Measurements from ENCODE around the gene SLC39A11. TPM values are rescaled to one million over a fixed set of nuclear protein-coding genes. Genes with fewer than 3 reads are reported as not detected.

Gene SLC39A11
- total RNA-seq, 1 experiment from 2014 or later, result 15.2 TPM

DNA sequence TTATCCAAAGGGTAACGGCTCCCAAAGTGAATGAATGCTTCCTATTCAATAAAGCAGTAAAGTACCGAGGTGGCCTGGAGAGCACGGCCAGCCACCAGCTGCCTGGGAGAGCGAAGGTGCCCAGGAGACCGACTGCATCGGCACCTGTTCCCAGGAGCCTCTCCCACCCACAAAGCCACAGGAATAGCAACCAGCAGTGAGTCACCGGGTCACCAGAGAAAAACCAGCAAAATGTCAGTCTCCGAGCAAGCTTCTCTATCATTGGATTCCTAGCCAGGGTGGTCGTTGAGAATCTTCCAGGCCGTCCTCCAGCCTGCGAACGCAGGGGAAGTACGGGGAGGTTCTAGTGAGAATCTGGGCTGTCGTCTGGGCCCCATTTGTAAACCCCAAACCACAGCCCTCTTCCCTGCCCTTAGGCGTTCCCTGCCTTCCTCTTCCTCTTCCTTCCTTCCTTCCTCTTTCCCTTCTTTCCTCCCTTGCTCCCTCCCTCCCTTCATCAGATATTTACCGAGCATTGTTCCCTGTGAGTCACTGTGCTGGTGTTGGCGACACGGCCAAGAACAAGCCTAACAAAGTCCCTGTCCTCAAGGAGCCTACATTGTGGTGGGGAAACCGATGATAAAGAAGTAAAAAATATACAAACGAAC is 114.6 kb downstream of the SLC39A11 start:
- TF ChIP-seq, protein P1, sequence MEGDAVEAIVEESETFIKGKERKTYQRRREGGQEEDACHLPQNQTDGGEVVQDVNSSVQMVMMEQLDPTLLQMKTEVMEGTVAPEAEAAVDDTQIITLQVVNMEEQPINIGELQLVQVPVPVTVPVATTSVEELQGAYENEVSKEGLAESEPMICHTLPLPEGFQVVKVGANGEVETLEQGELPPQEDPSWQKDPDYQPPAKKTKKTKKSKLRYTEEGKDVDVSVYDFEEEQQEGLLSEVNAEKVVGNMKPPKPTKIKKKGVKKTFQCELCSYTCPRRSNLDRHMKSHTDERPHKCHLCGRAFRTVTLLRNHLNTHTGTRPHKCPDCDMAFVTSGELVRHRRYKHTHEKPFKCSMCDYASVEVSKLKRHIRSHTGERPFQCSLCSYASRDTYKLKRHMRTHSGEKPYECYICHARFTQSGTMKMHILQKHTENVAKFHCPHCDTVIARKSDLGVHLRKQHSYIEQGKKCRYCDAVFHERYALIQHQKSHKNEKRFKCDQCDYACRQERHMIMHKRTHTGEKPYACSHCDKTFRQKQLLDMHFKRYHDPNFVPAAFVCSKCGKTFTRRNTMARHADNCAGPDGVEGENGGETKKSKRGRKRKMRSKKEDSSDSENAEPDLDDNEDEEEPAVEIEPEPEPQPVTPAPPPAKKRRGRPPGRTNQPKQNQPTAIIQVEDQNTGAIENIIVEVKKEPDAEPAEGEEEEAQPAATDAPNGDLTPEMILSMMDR (conservative IDR thresholded peaks at IDR 0.05), result no peak
- Mint-ChIP-seq H3K4me1 (peaks cover 9 to 11% of the 10 kb centered on the region in 2 experiments), H3K36me3 (ENCODE audit: insufficient read depth in 1 of 3, low read depth in 3 of 3) (peaks cover 0 to 2% (median 2%) of the 10 kb centered on the region in 3 experiments; a peak in 1 of 7 replicates), H3K27ac (no peak overlapping the region; a peak in 1 of 7 replicates), H3K27me3 (ENCODE audit: low read depth) (no peaks in the 10 kb centered on the region), H3K4me3 (no peak overlapping the region), H3K9me3 (peaks cover 5 to 7% of the 10 kb centered on the region in 2 experiments)
- no peak overlapping the region for H2BK12ac ChIP-seq (ENCODE audit: insufficient read length, low read depth, low read length)
- no peak overlapping the region for H4K8ac ChIP-seq (replicated peaks; ENCODE audit: insufficient read length, low read depth, low read length)
- no peak overlapping the region for H2AFZ ChIP-seq (ENCODE audit: low read length)
- H2BK120ac ChIP-seq (ENCODE audit: low read depth, low read length, poor library complexity, severe bottlenecking), result no peak overlapping the region
- no peak overlapping the region for H3K4me2 ChIP-seq (ENCODE audit: insufficient read depth, insufficient read length, low read length)
- H2AK5ac ChIP-seq (ENCODE audit: insufficient read length, low read length), result no peak overlapping the region
- no peak overlapping the region for H2BK15ac ChIP-seq (ENCODE audit: low read depth, low read length)
- H4K5ac ChIP-seq (ENCODE audit: insufficient read length, low read depth, low read length), result no peak overlapping the region
- H3K79me2 ChIP-seq (ENCODE audit: insufficient read depth, low read length), result no peaks in the 10 kb centered on the region
- no peak overlapping the region for H3K14ac ChIP-seq (ENCODE audit: insufficient read depth, low read length)
- no peaks in the 10 kb centered on the region for H3K27me3 ChIP-seq (ENCODE audit: insufficient read depth, low read length)
- no peak for DNase-seq
- no peak overlapping the region for H3K27ac ChIP-seq (ENCODE audit: insufficient read length, low read depth, low read length)
- H3T11ph ChIP-seq (ENCODE audit: low read length), result no peak overlapping the region
- H3K4me1 ChIP-seq (ENCODE audit: insufficient read depth, low read length), result no peaks in the 10 kb centered on the region
- no peaks in the 10 kb centered on the region for H3K23me2 ChIP-seq (ENCODE audit: insufficient read length, low read depth, low read length, poor library complexity, severe bottlenecking)
- H4K91ac ChIP-seq (ENCODE audit: insufficient read length, low read depth, low read length), result no peak overlapping the region
- H3K79me1 ChIP-seq (ENCODE audit: insufficient read depth, low read depth, low read length, poor library complexity, severe bottlenecking), result no peaks in the 10 kb centered on the region
- no peak overlapping the region for H3K23ac ChIP-seq (ENCODE audit: insufficient read length, low read depth, low read length)
- no peak overlapping the region for H2BK20ac ChIP-seq (ENCODE audit: low read depth, low read length, poor library complexity, severe bottlenecking)
- no peak overlapping the region for H3K9ac ChIP-seq (ENCODE audit: extremely low read depth, insufficient read length, low read length)
- no peak overlapping the region for H3K56ac ChIP-seq (ENCODE audit: insufficient read length, low read depth, low read length)
- no peaks in the 10 kb centered on the region for H3K9me3 ChIP-seq (ENCODE audit: control insufficient read depth, low read depth, low read length)
- H4K20me1 ChIP-seq (ENCODE audit: control insufficient read depth, insufficient read depth, insufficient read length), result no peaks in the 10 kb centered on the region
- no CpG with 5 or more reads among the region's 20 CpGs for WGBS (ENCODE audit: extremely low coverage, insufficient read length, low lambda C conversion rate)
- H3K18ac ChIP-seq (ENCODE audit: insufficient read length, low read depth, low read length), result no peak overlapping the region
- no peak overlapping the region for H2BK5ac ChIP-seq (ENCODE audit: insufficient read length, low read length)
- no peak overlapping the region for H3K4ac ChIP-seq (ENCODE audit: low read depth, low read length)
